MM.1S (cell line): ENCODE data around the gene PTPRG.

ENCODE experiments used
- EZH2 ChIP-seq: fragments of 300-600 bp; sonication (generic); optimal IDR thresholded peaks from 2 replicates; pipeline ENCODE3; 2017; ENCODE audit warnings: low read depth, mild to moderate bottlenecking, antibody characterized with exemption, low read length, mixed read lengths
- TF ChIP-seq, protein P1 (sequence below): fragments of 300-600 bp; sonication (generic); IDR thresholded peaks from 2 replicates; pipeline ENCODE4 v1.5.1; 2016; ENCODE audit warnings: antibody characterized with exemption, low read length, mixed read lengths

GRCh38 chr3:61877359-61878138 lies 316.2 kb downstream of the PTPRG start:
- no peak for TF ChIP-seq EZH2
- TF ChIP-seq, protein P1, sequence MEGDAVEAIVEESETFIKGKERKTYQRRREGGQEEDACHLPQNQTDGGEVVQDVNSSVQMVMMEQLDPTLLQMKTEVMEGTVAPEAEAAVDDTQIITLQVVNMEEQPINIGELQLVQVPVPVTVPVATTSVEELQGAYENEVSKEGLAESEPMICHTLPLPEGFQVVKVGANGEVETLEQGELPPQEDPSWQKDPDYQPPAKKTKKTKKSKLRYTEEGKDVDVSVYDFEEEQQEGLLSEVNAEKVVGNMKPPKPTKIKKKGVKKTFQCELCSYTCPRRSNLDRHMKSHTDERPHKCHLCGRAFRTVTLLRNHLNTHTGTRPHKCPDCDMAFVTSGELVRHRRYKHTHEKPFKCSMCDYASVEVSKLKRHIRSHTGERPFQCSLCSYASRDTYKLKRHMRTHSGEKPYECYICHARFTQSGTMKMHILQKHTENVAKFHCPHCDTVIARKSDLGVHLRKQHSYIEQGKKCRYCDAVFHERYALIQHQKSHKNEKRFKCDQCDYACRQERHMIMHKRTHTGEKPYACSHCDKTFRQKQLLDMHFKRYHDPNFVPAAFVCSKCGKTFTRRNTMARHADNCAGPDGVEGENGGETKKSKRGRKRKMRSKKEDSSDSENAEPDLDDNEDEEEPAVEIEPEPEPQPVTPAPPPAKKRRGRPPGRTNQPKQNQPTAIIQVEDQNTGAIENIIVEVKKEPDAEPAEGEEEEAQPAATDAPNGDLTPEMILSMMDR, result peak; percentile 35
